HUES64 (cell line): ENCODE results near the gene MDH2.
"Not testable (repeated sequence)": the region's sequence is repeated elsewhere in the genome, so short reads cannot be mapped to it uniquely, and the experiment has no call there.

ENCODE experiments used
- H3K27ac ChIP-seq: 2 replicates; pipeline ENCODE4 v1.7.0; 2013; ENCODE audit warnings: low read depth, low read length, inconsistent platforms
- H3K27me3 ChIP-seq: 2 replicates; pipeline ENCODE4 v1.6.1; 2013; ENCODE audit warnings: mild to moderate bottlenecking, low read length; ENCODE audit not compliant: insufficient read depth
- H3K36me3 ChIP-seq: 2 replicates; pipeline ENCODE4 v1.6.1; 2013; ENCODE audit warnings: mild to moderate bottlenecking, low read length; ENCODE audit not compliant: insufficient read depth
- H3K4me1 ChIP-seq: 2 replicates; pipeline ENCODE4 v1.6.1; 2013; ENCODE audit warnings: mild to moderate bottlenecking, low read length, moderate library complexity; ENCODE audit not compliant: insufficient read depth
- H3K4me3 ChIP-seq: 2 replicates; pipeline ENCODE4 v1.5.1; 2013; ENCODE audit warnings: mild to moderate bottlenecking, low read length, moderate library complexity
- H3K9ac ChIP-seq: 2 replicates; pipeline ENCODE4 v1.6.1; 2013; ENCODE audit warnings: mild to moderate bottlenecking, low read depth, low read length
- H3K9me3 ChIP-seq: 2 replicates; pipeline ENCODE4 v1.6.1; 2013; ENCODE audit warnings: low read depth, low read length; ENCODE audit not compliant: insufficient read depth
- WGBS: fragments of 150-250, 120-280 bp; methylation state at CpG from one replicate; pipeline ENCODE4 v1.1.7; 2013; ENCODE audit warnings: missing lambda C conversion rate; 5-methylcytosine and 5-hydroxymethylcytosine counted together

MDH2 gene

DNA sequence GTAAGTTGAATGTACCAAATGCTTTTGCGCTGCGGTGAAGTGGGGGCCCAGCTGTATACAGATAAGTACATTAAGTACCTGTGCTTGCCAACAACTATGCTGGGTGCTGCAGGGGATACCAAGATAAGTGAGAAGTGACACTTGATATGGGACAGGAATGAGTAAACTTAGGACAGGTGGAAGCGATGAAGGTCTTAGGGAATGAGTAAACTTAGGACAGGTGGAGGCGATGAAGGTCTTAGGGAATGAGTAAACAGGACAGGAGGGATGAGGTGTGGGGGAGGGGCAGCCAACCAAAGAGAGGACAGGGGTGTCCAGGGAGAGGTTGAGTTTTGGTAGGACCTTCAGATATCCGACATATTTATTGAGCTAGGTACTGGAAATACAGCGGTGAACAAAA lies 1.4 kb downstream of the MDH2 start:
- peaks cover 9% of the 10 kb centered on the region for H3K4me1 ChIP-seq
- H3K9ac ChIP-seq = peak overlapping the region; percentile 97
- peaks cover 40% of the 10 kb centered on the region for H3K36me3 ChIP-seq
- WGBS = 92% methylated on average over 5 of the region's 6 CpGs
- no peaks in the 10 kb centered on the region for H3K9me3 ChIP-seq
- H3K27me3 ChIP-seq = no peaks in the 10 kb centered on the region
- peak overlapping the region; percentile 99 for H3K4me3 ChIP-seq
- no peak overlapping the region for H3K27ac ChIP-seq

DNA sequence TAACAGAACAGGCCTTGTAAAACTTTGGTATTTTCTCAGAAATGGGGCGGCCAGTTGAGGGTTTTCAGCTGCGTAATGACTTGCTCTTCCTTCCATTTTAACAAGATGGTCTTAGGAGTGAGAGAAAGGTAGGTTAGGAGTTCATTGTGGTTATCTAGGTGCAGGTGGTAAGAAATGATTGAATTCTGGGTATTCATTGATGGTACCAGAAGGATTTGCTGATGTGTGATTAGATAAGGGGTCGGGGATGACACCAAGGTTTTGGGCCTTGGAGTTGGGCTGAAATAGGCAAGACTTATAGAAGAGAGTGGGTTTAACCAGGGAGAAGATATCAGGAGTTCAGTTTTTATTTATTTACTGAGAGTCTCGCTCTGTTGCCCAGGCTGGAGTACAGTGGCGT lies 2.6 kb downstream of the MDH2 start:
- Histone ChIP-seq H3K4me1 (peaks cover 9% of the 10 kb centered on the region), H3K36me3 (peaks cover 52% of the 10 kb centered on the region), H3K27me3 (no peaks in the 10 kb centered on the region), H3K9me3 (no peaks in the 10 kb centered on the region), H3K4me3 (no peak overlapping the region), H3K27ac (no peak overlapping the region), H3K9ac (no peak overlapping the region)
- WGBS = 94% methylated on average over 5 of the region's 5 CpGs

DNA sequence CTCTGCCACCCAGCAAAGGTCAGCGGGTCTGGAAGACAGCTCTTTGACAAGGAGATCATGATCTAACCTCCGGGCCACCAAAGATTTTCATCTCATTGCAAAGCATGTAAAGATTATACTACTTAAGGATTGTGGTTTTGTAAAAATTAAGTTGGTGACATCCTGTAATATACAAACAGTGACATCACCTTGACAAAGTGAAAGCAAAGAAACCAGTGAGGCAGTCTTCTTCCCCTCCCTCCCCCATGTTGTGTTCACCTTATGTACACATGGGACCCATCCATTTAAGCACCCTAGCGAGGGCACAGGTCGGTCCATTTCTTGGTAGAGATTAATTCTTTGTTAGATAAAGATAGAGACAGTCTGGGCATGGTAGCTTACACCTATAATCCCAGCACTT lies 3.9 kb downstream of the MDH2 start:
- peaks cover 61% of the 10 kb centered on the region for H3K36me3 ChIP-seq
- no peak overlapping the region for H3K4me3 ChIP-seq
- no peak overlapping the region for H3K27ac ChIP-seq

DNA sequence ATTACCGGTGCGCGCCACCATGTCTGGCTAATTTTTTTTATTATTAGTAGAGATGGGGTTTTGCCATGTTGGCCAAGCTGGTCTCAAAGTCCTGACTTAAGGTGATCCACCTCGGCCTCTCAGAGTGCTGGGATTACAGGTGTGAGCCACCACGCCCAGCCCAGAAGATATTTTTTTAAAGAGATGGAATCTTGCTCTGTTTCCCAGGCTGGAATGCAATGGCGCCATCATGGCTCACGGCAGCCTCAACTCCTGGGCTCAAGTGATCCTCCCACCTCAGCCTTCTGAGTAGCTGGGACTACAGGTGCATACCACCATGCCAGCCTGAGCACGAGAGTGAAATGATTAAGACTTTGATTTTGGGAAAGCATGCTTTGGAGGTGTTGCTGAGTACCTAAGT lies 4.8 kb downstream of the MDH2 start:
- H3K9ac ChIP-seq, H3K9me3 ChIP-seq, H3K4me3 ChIP-seq, H3K27me3 ChIP-seq, H3K4me1 ChIP-seq, H3K27ac ChIP-seq: not testable (repeated sequence)
- H3K36me3 ChIP-seq = peaks cover 69% of the 10 kb centered on the region
- 94% methylated on average over 8 of the region's 8 CpGs for WGBS

More for the DNA sequence above, 3.9 kb downstream of the MDH2 start:
- no peaks in the 10 kb centered on the region for H3K27me3 ChIP-seq
- WGBS = over 99% methylated on average over 4 of the region's 4 CpGs
- H3K4me1 ChIP-seq = peaks cover 9% of the 10 kb centered on the region
- H3K9ac ChIP-seq = no peak overlapping the region
- H3K9me3 ChIP-seq = no peaks in the 10 kb centered on the region

DNA sequence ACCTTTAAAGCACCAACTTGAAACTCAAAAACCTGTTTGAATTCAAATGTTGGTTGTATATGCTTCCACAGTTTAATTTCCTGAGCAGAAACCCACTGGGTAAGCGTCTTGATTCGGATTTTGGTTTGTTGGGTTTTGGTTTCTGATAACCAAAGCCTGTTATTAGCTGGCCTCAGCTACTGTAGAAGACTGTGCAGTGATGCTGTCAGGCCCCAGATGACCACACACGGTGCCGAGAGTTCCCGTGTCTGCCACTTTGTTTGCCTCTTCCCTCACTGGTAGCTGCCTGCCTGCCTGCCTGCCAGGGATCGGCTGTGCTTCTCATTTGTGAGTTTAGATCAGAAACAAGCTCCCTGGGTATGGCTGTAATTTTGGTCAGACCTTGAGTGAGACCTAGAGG lies 5.6 kb downstream of the MDH2 start:
- Histone ChIP-seq H3K9ac (peak overlapping the region; percentile 35; the same call in 1 of the 2 replicates), H3K4me3 (no peak overlapping the region), H3K27ac (no peak overlapping the region), H3K27me3 (no peaks in the 10 kb centered on the region), H3K9me3 (no peaks in the 10 kb centered on the region), H3K4me1 (peaks cover 9% of the 10 kb centered on the region), H3K36me3 (peaks cover 77% of the 10 kb centered on the region)
- WGBS = 93% methylated on average over 6 of the region's 6 CpGs

DNA sequence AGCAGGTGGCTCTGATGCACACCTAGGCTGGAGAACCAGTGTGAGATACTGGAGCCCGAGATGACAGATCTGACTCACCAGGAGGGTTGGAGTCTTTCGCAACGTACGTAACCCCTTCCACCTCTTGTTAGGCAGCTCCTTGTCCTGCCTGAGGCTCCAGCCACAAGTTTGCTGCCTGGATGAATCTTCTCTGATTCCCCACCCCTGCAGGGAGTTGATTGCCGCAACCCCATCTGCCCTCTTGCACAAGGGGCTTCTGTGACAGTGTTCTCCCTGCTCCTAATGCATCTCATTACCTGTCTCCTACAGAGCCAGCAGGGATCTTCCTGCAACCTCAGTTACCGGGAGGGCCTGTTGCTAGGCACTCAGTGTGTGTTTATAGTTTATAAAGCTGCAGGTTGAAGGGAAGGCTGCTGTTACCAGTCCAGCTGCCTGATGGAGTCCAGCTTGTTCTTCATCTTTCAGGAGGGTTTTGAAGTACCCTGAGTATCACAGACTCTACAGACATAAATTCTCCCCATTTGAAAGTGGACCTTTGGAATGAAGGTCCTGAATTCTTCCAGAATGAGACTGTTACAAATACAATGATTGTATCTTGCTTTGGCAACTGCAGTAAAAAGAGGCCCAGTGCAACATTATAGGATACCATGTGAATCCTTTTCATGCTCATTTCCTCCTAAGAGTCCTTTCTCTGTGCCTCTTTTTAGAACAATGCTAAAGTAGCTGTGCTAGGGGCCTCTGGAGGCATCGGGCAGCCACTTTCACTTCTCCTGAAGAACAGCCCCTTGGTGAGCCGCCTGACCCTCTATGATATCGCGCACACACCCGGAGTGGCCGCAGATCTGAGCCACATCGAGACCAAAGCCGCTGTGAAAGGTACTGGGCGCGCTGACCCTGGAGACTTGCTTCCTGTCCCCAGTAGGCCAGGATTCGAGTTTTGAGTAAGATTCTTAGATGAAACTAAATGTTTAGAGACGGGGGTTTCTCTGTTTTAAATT lies 6.5 kb downstream of the MDH2 start:
- H3K27ac ChIP-seq = no peak overlapping the region
- H3K27me3 ChIP-seq = no peaks in the 10 kb centered on the region
- 91% methylated on average over 18 of the region's 18 CpGs for WGBS
- peaks cover 2% of the 10 kb centered on the region for H3K4me1 ChIP-seq
- H3K36me3 ChIP-seq = peaks cover 82% of the 10 kb centered on the region
- no peaks in the 10 kb centered on the region for H3K9me3 ChIP-seq
- no peak overlapping the region for H3K4me3 ChIP-seq
- peak overlapping the region; percentile 35; the same call in 1 of the 2 replicates for H3K9ac ChIP-seq

DNA sequence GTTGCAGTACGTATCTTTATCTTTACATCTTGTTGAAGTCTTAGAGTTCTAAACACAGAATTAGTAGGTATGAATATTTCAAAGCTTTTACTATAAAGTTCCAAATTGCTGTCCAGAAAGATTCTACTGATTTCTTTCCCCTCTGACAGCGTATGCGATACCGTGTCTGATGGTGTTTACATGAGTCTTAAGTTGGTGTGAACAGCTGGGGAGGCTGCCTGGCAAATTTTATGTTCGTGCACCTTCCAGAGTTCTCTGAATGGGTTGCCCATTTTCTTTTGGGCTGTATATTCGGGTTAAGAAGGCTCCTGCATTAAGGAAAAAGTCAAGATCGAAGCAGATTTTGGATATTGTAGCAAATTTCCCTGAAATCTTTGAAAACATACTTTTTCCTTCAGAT lies 8.3 kb downstream of the MDH2 start:
- Histone ChIP-seq H3K36me3 (peaks cover 92% of the 10 kb centered on the region), H3K4me3 (no peak overlapping the region), H3K9me3 (no peaks in the 10 kb centered on the region), H3K4me1 (no peaks in the 10 kb centered on the region; the same call in 1 of the 2 replicates), H3K9ac (no peak overlapping the region), H3K27ac (no peak overlapping the region), H3K27me3 (no peaks in the 10 kb centered on the region)
- 96% methylated on average over 6 of the region's 7 CpGs for WGBS

DNA sequence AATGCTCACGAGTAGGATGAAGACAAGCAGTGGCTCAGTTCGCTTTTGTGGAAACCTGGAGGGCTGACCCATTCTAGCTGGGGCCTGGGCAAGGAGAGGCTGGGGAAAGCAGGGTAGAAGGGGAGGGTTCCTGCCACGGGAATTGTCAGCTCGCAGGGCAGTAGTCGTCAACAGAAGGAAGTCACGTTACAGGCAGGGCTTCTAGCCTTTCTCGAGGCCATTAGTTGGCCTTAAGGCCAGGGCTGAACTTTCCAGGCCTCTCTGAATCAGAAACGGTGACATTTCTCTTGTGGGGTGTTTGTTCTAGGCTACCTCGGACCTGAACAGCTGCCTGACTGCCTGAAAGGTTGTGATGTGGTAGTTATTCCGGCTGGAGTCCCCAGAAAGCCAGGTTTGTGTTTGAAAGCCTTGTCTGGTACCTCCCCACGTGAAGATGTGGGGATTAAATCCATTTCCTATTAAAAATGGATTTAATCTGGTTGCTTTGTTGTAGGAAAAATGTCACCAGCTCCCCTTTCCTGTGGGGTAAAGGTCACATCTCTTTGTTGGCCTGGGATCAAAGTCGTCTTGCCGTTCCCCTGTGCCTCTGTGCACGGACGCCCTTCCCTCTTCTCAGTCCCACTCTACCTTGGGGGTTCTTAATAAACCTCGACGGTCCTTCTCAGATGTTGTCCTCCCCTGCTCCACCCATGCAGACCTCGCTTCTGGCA lies 9.4 kb downstream of the MDH2 start:
- Histone ChIP-seq H3K9ac (no peak overlapping the region), H3K27ac (no peak overlapping the region), H3K9me3 (no peaks in the 10 kb centered on the region), H3K27me3 (no peaks in the 10 kb centered on the region), H3K4me1 (no peaks in the 10 kb centered on the region; the same call in 1 of the 2 replicates), H3K36me3 (peaks cover 94% of the 10 kb centered on the region), H3K4me3 (no peak overlapping the region)
- WGBS = 92% methylated on average over 18 of the region's 18 CpGs

DNA sequence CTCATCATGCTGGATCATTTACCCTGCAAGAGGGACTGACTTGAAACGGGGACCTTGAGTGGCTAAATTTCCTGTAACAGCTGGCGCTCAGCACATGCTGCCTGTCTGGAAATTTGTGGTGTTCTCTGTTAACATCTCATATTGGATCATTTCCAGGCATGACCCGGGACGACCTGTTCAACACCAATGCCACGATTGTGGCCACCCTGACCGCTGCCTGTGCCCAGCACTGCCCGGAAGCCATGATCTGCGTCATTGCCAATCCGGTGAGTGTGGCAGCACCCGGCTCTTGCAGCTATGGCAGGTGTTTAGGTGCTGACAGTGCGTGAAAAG lies 9.9 kb downstream of the MDH2 start:
- Histone ChIP-seq H3K36me3 (peaks cover 98% of the 10 kb centered on the region), H3K27ac (no peak overlapping the region)

DNA sequence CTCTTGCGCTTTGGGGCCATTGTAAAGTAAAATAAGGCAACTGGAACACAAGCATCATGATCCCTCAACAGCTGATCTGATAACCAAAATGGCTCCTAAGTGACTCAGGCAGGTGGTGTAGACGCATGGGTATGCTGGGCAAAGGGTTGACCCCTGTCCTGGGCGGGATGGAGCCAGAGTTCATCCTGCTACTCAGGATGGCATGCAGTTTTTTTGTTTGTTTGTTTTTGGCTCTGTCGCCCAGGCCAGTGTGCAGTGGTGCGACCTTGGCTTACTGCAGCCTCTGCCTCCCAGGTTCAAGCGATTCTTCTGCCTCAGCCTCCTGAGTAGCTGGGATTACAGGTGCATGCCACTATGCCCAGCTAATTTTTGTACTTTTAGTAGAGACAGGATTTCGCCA lies 10.8 kb downstream of the MDH2 start:
- not testable (repeated sequence) for H3K4me3 ChIP-seq, H3K9me3 ChIP-seq, H3K4me1 ChIP-seq, H3K9ac ChIP-seq, H3K27ac ChIP-seq, H3K27me3 ChIP-seq
- WGBS = 97% methylated on average over 7 of the region's 7 CpGs
- peaks cover 100% of the 10 kb centered on the region for H3K36me3 ChIP-seq

More for the DNA sequence above, 9.9 kb downstream of the MDH2 start:
- H3K4me1 ChIP-seq = no peaks in the 10 kb centered on the region; the same call in 1 of the 2 replicates
- H3K9ac ChIP-seq = no peak overlapping the region
- no peaks in the 10 kb centered on the region for H3K9me3 ChIP-seq
- no peaks in the 10 kb centered on the region for H3K27me3 ChIP-seq
- no peak overlapping the region for H3K4me3 ChIP-seq
- 97% methylated on average over 11 of the region's 11 CpGs for WGBS

DNA sequence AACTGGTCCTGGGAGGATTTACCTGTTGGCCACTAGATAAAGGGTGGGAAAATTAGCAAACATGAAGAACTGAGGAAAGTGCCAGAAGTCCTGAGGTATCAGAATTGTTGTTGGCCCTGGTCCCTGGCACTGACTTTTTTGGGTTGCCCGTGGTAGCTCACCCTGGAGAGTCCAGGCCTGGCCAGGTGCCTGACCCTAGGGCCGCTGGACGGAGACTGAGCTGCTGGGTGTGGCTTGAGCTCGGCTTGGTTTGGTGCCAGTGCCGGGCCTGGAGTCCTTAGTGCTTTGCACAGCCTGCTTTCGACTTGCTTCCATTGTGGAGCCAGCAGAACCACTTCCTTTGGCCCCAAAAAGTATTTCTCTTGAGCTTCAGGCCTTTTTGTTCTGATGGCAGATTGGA lies 12.9 kb downstream of the MDH2 start:
- no peaks in the 10 kb centered on the region for H3K4me1 ChIP-seq
- no peak overlapping the region for H3K9ac ChIP-seq
- no peaks in the 10 kb centered on the region for H3K9me3 ChIP-seq
- WGBS = 94% methylated on average over 6 of the region's 6 CpGs
- H3K27ac ChIP-seq = no peak overlapping the region
- H3K27me3 ChIP-seq = no peaks in the 10 kb centered on the region
- no peak overlapping the region for H3K4me3 ChIP-seq
- H3K36me3 ChIP-seq = peaks cover 100% of the 10 kb centered on the region
